Measurements from ENCODE around the gene RASIP1. TPM values are rescaled to one million over a fixed set of nuclear protein-coding genes. Genes with fewer than 3 reads are reported as not detected.

Gene RASIP1
- total RNA-seq, 1 donor from 2014 or later = 21.2 TPM

- peak; percentile 82 for DNase-seq (ENCODE audit: low spot score)
Observed at GRCh38 chr19:48674921-48675824, 65.2 kb downstream of the RASIP1 start.

GRCh38 chr19:48674216-48674809 is 66.1 kb downstream of the RASIP1 start:
- DNase-seq (ENCODE audit: low spot score) = no peak

GRCh38 chr19:48673436-48674100 is 66.8 kb downstream of the RASIP1 start:
- DNase-seq (ENCODE audit: low spot score) = no peak

GRCh38 chr19:48672994-48673393 is 67.4 kb downstream of the RASIP1 start, which contains the start of gene NTN5:
Gene NTN5, minus strand, starts transcription at chr19:48673017. Its CDS starts 2,031 bp downstream, at chr19:48670986.
- DNase-seq (ENCODE audit: low spot score) = no peak

GRCh38 chr19:48671446-48671995 is 68.9 kb downstream of the RASIP1 start:
- no peak for DNase-seq (ENCODE audit: low spot score)

GRCh38 chr19:48670699-48671445 is 69.5 kb downstream of the RASIP1 start:
- DNase-seq (ENCODE audit: low spot score) = no peak

Other genes starting within 250 kb of the RASIP1 start
- 5.1 TPM for gene LMTK3, start 228.8 kb downstream of the RASIP1 start, total RNA-seq
- gene SULT2B1, start 188.4 kb downstream of the RASIP1 start, total RNA-seq = 1.6 TPM
- gene SPACA4, start 133.9 kb downstream of the RASIP1 start, total RNA-seq = not detected
- gene FAM83E, start 125.5 kb downstream of the RASIP1 start, total RNA-seq = 12.7 TPM
- 1,575 TPM for gene RPL18, start 121.4 kb downstream of the RASIP1 start, total RNA-seq
- gene SPHK2, start 121.1 kb downstream of the RASIP1 start, total RNA-seq = 27.6 TPM
- gene DBP, start 103.2 kb downstream of the RASIP1 start, total RNA-seq = 12.7 TPM
- gene CA11, start 94.4 kb downstream of the RASIP1 start, total RNA-seq = 9.6 TPM
- gene NTN5, start 67.6 kb downstream of the RASIP1 start, total RNA-seq = 1.0 TPM
- gene FUT2, start 44.6 kb downstream of the RASIP1 start, total RNA-seq = 35.4 TPM
- gene MAMSTR, start 20.9 kb downstream of the RASIP1 start, total RNA-seq = 2.2 TPM
- 0.91 TPM for gene IZUMO1, start 6.3 kb upstream of the RASIP1 start, total RNA-seq
- 5.0 TPM for gene FUT1, start 12.0 kb upstream of the RASIP1 start, total RNA-seq
- not detected for gene FGF21, start 14.9 kb upstream of the RASIP1 start, total RNA-seq
- 170 TPM for gene BCAT2, start 70.4 kb upstream of the RASIP1 start, total RNA-seq
- 24.4 TPM for gene HSD17B14, start 95.9 kb upstream of the RASIP1 start, total RNA-seq
- 23.0 TPM for gene PLEKHA4, start 128.0 kb upstream of the RASIP1 start, total RNA-seq
- gene PPP1R15A, start 131.8 kb upstream of the RASIP1 start, total RNA-seq = 56.2 TPM
- not detected for gene TULP2, start 158.1 kb upstream of the RASIP1 start, total RNA-seq
- 232 TPM for gene NUCB1, start 159.7 kb upstream of the RASIP1 start, total RNA-seq
- gene DHDH, start 193.1 kb upstream of the RASIP1 start, total RNA-seq = not detected
- gene BAX, start 214.3 kb upstream of the RASIP1 start, total RNA-seq = 79.9 TPM
- gene FTL, start 224.7 kb upstream of the RASIP1 start, total RNA-seq = 1,526 TPM